Stimulated activated CD8-positive, alpha-beta memory T cell treated with anti-CD3 and anti-CD28 coated beads, Interleukin-7, amount 100 ng/mL, for 1 hour (primary cell): Measurements from ENCODE around the gene ZNF560.
"Not testable (repeated sequence)": the region's sequence is repeated elsewhere in the genome, so short reads cannot be mapped to it uniquely, and the experiment has no call there.

ENCODE experiments used
- DNase-seq, 2 donors: peaks; one replicate each; pipeline ENCODE4 v3.0.0-alpha.2; 2020; ENCODE audit warnings: low read depth in 2 of 2

The ZNF560 gene

GRCh38 chr19:9498183-9498902, at the start of gene ZNF560:
Gene ZNF560 (minus strand): TSS chr19:9498616. CDS start chr19:9475313, 23,303 bp downstream.
- no peak for DNase-seq

DNA sequence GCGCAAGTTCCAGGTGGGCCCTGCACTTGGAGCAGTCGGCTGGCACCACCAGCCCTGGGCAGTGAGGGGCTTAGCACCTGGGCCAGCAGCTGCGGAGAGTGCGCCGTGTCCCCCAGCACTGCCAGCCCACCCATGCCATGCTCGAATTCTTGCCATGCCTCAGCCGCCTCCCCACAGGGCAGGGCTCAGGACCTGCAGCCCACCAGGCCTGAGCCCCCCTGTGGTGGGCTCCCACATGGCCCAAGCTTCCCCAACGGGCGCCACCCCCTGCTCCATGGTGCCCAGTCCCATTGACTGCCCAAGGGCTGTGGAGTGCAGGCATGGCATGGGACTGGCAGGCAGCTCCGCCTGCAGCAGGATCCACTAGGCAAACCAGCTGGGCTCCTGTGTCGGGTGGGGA, 49.5 kb upstream of the ZNF560 start:
- no peak for DNase-seq

- not testable (repeated sequence) for DNase-seq
Measured at GRCh38 chr19:9541281-9541680, 42.9 kb upstream of the ZNF560 start.

DNA sequence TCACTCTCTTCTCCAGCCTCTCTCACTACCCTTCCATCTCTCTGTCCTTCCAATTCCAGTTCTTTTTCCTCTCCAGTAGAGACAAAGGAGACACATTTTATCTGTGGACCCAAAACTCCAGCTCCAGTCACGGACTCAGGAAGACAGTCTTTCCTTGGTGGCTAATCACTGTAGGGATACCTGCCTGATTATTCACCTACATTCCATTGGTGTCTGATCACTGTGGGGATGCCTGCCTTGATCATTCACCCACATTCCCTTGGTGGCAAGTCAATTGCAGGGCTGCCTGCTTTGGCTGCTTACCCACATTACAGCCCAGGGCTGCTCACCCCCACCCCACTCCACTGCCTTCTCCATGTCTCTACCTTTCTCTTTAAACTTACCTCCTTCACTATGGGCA, 41.5 kb upstream of the ZNF560 start:
- DNase-seq, result not testable (repeated sequence)

DNA sequence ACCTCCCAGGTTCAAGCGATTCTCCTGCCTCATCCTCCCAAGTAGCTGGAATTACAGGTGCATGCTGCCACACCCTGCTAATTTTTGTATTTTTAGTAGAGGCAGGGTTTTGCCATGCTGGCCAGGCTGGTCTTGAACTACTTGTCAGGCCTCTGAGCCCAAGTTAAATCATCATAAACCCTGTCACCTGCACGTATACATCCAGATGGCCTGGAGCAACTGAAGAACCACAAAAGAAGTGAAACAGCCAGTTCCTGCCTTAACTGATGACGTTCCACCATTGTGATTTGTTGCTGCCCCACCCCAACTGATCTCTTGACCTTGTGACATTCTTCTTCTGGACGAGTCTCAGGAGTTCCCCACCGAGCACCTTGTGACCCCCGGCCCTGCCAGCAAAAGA, 40.8 kb upstream of the ZNF560 start:
- not testable (repeated sequence) for DNase-seq

DNA sequence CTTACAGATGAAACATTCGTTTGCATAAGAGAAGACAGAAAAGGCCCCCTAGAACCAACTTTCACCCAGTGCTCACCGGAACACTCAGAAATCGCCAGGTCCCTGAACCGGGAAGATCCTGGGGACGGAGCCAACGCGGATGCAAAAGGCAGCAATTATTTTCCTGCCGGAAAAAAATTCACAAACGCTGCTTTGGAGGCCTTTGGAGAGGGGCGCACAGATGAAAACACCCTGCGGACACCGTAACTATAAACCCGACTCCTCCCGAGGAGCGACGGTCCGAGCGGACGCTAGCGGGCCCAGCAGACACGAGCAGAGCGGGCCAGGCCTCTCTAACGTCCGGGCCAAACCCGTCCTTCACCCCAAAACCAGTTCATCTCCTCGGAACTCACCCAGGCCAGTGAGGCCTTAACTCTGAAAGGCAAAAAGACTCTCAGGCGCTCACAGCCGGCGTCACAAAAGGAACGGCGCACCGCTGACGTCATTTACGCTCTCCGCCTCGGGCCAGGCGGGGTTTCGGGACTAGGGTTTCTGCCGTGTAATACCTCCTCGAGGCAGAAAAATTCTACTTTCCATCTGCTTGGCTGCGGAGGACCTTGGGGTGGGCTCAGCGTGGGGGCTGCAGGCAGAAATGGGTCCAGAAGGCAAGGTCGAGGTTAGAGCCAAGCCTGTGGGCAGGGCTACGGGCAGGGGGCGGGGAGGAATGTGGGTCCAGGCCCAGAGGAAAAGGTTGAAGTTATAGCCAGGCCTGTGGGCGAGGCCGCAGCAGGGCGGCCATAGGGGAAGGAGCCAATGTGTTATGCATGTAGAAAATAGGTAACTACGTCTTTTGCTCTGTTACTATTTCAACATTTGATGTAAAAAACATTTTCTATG, 40.0 kb upstream of the ZNF560 start, which contains the start of gene ZNF426:
Gene ZNF426, minus strand, starts transcription at position 463 of the 876 bp plus-strand sequence. CDS start 2,413 bp downstream, outside the sequence.
- peak; percentile 69 to 73 for DNase-seq

GRCh38 chr19:9535934-9536333, 37.5 kb upstream of the ZNF560 start:
- no peak for DNase-seq

- DNase-seq, result no peak
Measured at GRCh38 chr19:9531933-9532332, 33.5 kb upstream of the ZNF560 start.

- DNase-seq, result no peak
Measured at GRCh38 chr19:9528757-9529336, 30.4 kb upstream of the ZNF560 start.

DNA sequence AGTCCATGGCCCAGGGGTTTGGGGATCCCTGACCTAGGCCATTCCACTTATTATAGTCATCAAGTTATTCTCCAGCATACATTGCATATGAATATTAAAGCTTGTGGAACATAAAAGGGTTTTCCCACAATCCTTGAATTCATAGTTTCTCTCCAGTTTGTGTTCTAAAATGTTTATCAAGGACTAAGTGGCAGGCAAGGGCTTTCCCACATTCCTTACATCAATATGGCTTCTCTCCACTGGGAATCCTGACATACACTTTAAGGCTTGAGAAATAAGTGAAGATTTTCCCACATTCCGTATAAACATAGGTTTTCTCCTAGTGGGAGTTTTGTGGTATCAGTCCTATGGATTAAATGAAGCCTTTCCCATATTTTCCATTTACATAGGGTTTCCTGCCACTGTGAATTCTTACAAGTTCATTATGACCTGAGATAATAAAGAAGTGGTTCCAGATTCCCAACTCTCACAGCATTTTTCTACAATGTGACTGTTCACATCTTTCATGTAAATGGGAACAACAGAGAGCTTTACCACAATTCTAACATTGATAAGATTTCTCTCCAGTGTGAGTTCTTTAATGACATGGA, 25.6 kb upstream of the ZNF560 start:
- no peak for DNase-seq

DNA sequence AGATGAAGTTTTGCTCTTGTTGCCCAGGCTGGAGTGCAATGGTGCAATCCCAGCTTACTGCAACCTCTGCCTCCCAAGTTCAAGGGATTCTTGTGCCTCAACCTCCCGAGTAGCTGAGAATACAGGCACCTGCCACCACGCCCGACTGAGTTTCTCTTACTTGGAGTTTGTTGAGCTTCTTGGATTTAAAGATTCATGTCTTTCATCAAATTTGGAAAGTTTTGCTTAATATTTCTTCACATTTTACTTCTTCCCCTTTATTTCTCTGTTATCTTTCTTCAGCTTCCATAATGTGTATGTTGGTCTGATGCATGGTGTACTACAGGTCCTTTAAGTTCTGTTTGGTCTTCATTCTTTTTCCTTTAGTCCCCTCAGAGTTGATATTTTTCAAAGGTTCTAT, 8.9 kb upstream of the ZNF560 start:
- no peak for DNase-seq

GRCh38 chr19:9500796-9501195, 2.4 kb upstream of the ZNF560 start:
- no peak for DNase-seq

- DNase-seq, result no peak
Measured at GRCh38 chr19:9494096-9494495, 4.3 kb downstream of the ZNF560 start.

DNA sequence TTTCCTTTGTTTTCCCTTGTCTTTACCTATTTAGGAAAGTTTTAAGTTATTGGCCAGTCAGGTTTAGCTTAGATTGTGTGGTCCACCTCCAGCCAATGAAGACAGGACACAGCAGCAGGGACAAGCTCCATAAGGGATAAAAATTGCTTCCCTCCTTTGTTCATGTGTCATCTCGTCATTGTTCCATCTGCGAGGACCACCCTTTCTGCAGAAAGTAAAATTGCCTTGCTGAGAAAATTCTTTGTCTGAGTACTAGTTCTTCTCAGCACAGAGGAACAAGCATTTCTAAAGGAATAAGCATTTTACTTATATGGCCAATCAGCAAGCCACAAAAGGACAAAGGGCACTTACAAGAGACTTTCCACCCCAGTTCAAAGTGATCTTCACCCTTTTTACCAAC, 11.4 kb downstream of the ZNF560 start:
- DNase-seq, result no peak

DNA sequence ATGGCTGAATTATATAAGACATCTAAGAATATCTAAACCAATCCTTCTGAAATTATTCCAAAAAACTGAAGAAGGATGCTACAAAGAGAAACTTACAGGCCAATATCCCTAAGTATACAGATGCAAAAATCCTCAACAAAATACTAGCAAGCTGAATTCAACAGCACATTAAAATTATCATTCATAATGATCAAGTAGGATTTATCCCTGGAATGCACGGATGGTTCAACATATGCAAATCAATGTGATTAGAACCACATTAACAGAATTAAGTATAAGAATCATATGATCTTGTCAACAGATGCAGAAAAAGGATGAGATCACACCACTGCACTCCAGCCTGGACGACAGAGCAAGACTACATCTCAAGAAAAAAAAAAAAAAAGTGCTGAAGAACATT, 13.3 kb downstream of the ZNF560 start:
- no peak for DNase-seq

GRCh38 chr19:9474975-9475374, 23.4 kb downstream of the ZNF560 start:
- no peak for DNase-seq

- no peak for DNase-seq
Measured at GRCh38 chr19:9467161-9467560, 31.3 kb downstream of the ZNF560 start.

GRCh38 chr19:9461938-9462337, 36.5 kb downstream of the ZNF560 start:
- no peak for DNase-seq

GRCh38 chr19:9456018-9456689, 42.3 kb downstream of the ZNF560 start:
- no peak for DNase-seq

- no peak for DNase-seq
Measured at GRCh38 chr19:9453953-9454352, 44.5 kb downstream of the ZNF560 start.

DNA sequence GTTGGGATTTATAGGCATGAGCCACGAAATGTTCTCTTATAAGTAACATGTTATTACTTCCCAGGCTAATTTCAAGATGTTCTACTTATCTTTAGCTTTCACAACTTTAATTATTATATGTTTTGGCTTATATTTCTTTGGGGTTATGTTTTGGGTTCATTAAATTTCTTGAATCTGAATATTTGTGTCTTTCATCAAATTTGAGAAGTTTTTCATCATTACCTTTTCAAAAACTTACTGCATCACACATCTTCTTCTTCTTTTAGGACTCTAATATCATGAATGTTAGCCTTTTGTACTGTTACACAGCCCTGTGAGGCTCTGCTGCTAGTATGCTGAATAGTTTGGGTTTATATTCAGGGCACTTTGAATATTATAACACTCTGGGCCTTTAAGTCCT, 53.4 kb downstream of the ZNF560 start:
- DNase-seq, result no peak

DNA sequence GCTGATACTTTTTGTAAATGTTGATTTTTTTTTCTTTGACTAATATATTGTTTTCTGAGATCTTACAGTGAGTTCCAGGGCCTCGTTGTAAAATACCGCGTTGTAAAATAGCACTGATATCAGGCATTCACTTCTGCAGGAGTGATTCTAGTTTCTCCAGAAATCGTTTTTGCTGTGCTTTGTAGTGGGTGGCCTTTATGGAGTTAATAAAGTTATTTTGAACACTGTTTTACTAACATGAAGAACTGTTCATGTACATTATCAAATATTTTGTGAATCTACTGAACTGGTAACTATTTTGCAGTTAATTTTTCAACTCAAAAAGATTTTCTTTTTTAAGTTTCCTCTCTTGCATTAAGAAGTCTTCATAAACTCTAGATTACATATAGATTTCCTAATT, 62.1 kb downstream of the ZNF560 start:
- DNase-seq, result no peak
